Endothelial cell of umbilical vein (primary cell): ENCODE results near the gene CRTAP. TPM values are rescaled to one million over a fixed set of nuclear protein-coding genes. Genes with fewer than 3 reads are reported as not detected.

Experiments used
- BruUV-seq: library from RNA; stranded (reverse); fragments of 400-500 nt; replicated peaks from 2 replicates; lab custom pipeline; 2021; lab: Mats Ljungman, UMichigan
- CTCF ChIA-PET: fragments of 300-600, 350-600 bp; sonication (Branson Sonifier 250); formaldehyde crosslinking; loops from one replicate; lab custom pipeline; 2021; ENCODE audit warnings: antibody characterized with exemption, inconsistent platforms; lab: Charles Lee
- POLR2A ChIA-PET: fragments of 300-600, 350-600 bp; sonication (Branson Sonifier 250); formaldehyde crosslinking; loops from one replicate; lab custom pipeline; 2021; ENCODE audit warnings: antibody characterized with exemption, inconsistent platforms; lab: Charles Lee
- DNase-seq: peaks from one replicate; pipeline ENCODE4 v3.0.0-alpha.2; 2011; ENCODE audit warnings: low read depth, low spot score
- FAIRE-seq: peaks from 2 replicates; lab custom pipeline; 2011; peaks lifted over from hg19 to GRCh38; lab: Jason Lieb, UNC
- H2AFZ ChIP-seq: 2 replicates; pipeline ENCODE4 v1.6.0; 2012; ENCODE audit warnings: low read depth, low read length, control low read depth, inconsistent platforms
- H3K27ac ChIP-seq: 2 replicates; pipeline ENCODE4 v1.5.1; 2011; ENCODE audit warnings: low read depth, mild to moderate bottlenecking, control low read depth, low read length, moderate library complexity; ENCODE audit not compliant: insufficient read depth
- H3K27me3 ChIP-seq, 2 experiments: 2 replicates each; pipeline versions ENCODE4 v1.6.0 to v1.6.1; 2011; ENCODE audit warnings: low read length in 2 of 2, mixed read lengths in 1 of 2; ENCODE audit not compliant: control insufficient read depth in 2 of 2, insufficient read depth in 2 of 2
- H3K36me3 ChIP-seq, 2 experiments: 2 replicates in 1 of 2; 3 replicates in 1 of 2; pipeline ENCODE4 v1.5.1; 2011; ENCODE audit warnings: low read length in 2 of 2, mild to moderate bottlenecking in 1 of 2, moderate library complexity in 1 of 2; ENCODE audit not compliant: control insufficient read depth in 2 of 2, insufficient read depth in 2 of 2; ENCODE audit errors: extremely low read depth in 1 of 2
- H3K4me1 ChIP-seq: 3 replicates; pipeline ENCODE4 v1.5.1; 2011; ENCODE audit warnings: mild to moderate bottlenecking, low read length; ENCODE audit not compliant: control insufficient read depth, insufficient read depth; ENCODE audit errors: extremely low read depth
- H3K4me2 ChIP-seq: 2 replicates; pipeline ENCODE4 v1.6.1; 2011; ENCODE audit warnings: low read length, control low read depth, mixed read lengths; ENCODE audit not compliant: insufficient read depth
- H3K4me3 ChIP-seq, 3 experiments: fragments of 200-600 bp in 1 of 3; sonication (generic), shearing (Covaris generic) in 1 of 3; replicated peaks in 1 of 3; 2 replicates each; pipeline ENCODE4 v1.5.1; 2011 to 2016; ENCODE audit warnings: control low read depth in 3 of 3, low read length in 3 of 3, mild to moderate bottlenecking in 2 of 3, inconsistent platforms in 1 of 3, low read depth in 1 of 3, moderate library complexity in 1 of 3; ENCODE audit not compliant: insufficient read depth in 1 of 3
- H3K79me2 ChIP-seq: 2 replicates; pipeline ENCODE4 v1.6.0; 2012; ENCODE audit warnings: low read length, inconsistent platforms; ENCODE audit not compliant: control insufficient read depth, insufficient read depth
- H3K9ac ChIP-seq: replicated peaks from 2 replicates; pipeline ENCODE3; 2011; ENCODE audit warnings: low read length, control low read depth; ENCODE audit not compliant: insufficient read depth; ENCODE audit errors: extremely low read depth
- H3K9me1 ChIP-seq: replicated peaks from 3 replicates; pipeline ENCODE4 v1.6.0; 2011; ENCODE audit warnings: mild to moderate bottlenecking, low read length; ENCODE audit not compliant: control insufficient read depth, insufficient read depth; ENCODE audit errors: extremely low read depth
- H3K9me3 ChIP-seq: replicated peaks from 2 replicates; pipeline ENCODE4 v1.5.1; 2012; ENCODE audit warnings: low read length, inconsistent platforms; ENCODE audit not compliant: control insufficient read depth, insufficient read depth
- H4K20me1 ChIP-seq: replicated peaks from 2 replicates; pipeline ENCODE3; 2011; ENCODE audit warnings: mild to moderate bottlenecking, low read length; ENCODE audit not compliant: control insufficient read depth, insufficient read depth; ENCODE audit errors: extremely low read depth
- EZH2 ChIP-seq: IDR thresholded peaks from 2 replicates; pipeline ENCODE4 v1.6.1; 2012; ENCODE audit warnings: borderline replicate concordance, low read depth, mild to moderate bottlenecking, moderate library complexity, low read length, inconsistent platforms; ENCODE audit not compliant: severe bottlenecking
- FOS ChIP-seq: IDR thresholded peaks from 2 replicates; pipeline ENCODE4 v1.6.1; 2011; ENCODE audit warnings: mild to moderate bottlenecking, low read length, moderate library complexity, borderline replicate concordance; ENCODE audit not compliant: insufficient read depth
- GATA2 ChIP-seq: IDR thresholded peaks from 2 replicates; pipeline ENCODE4 v1.7.0; 2011; ENCODE audit warnings: low read depth, mild to moderate bottlenecking, moderate library complexity, mixed read lengths, low read length; ENCODE audit not compliant: insufficient read length, insufficient read depth
- JUN ChIP-seq: IDR thresholded peaks from 2 replicates; pipeline ENCODE4 v1.6.1; 2011; ENCODE audit warnings: borderline replicate concordance, low read depth; ENCODE audit not compliant: insufficient read length, insufficient read depth
- MAX ChIP-seq: IDR thresholded peaks from 2 replicates; pipeline ENCODE4 v1.6.1; 2011; ENCODE audit not compliant: insufficient read depth, insufficient read length
- MYC ChIP-seq: IDR thresholded peaks from one replicate; pipeline ENCODE4 v1.6.1; 2011; ENCODE audit warnings: mild to moderate bottlenecking, low read depth, low read length
- POLR2A ChIP-seq: IDR thresholded peaks from 2 replicates; pipeline ENCODE4 v1.6.1; 2012; ENCODE audit warnings: low read depth, mild to moderate bottlenecking, control low read depth, low read length
- POLR2AphosphoS5 ChIP-seq: IDR thresholded peaks from 2 replicates; pipeline ENCODE4 v1.6.1; 2012; ENCODE audit warnings: low read depth, mild to moderate bottlenecking, control low read depth, low read length, moderate library complexity; ENCODE audit not compliant: insufficient read depth
- dilution Hi-C: fragments of 300-500 bp; cut with MboI; formaldehyde crosslinking; loops from one replicate; pipeline ENCODE4 v1.15.0; 2019; ENCODE audit warnings: low sequenced_read_pairs; ENCODE audit not compliant: extremely low pct_ligation_motif_present
- intact Hi-C: fragments of 100-400 bp; cut with micrococcal nuclease; formaldehyde crosslinking; loops from one replicate; pipeline ENCODE4 v1.10.0; 2022
- polyA plus RNA-seq, 4 experiments: library from polyadenylated mRNA; depleted of rRNA in 3 of 4; stranded (reverse) in 3 of 4; unstranded in 1 of 4; fragments of >200 nt; gene quantifications; 2 replicates each; pipeline versions ENCODE4 v1.2.1 to v1.2.3, GENCODE V29; 2011 to 2012; ENCODE audit warnings: missing spikeins in 1 of 4
- total RNA-seq: library from RNA; stranded (reverse); gene quantifications from 2 replicates; pipeline ENCODE4 v1.2.3, GENCODE V29; 2021
- TF ChIP-seq, protein P1 (sequence below), 2 donors: IDR thresholded peaks; 1 replicate in 1 of 2; 2 replicates in 1 of 2; pipeline ENCODE4 v1.5.1; 2011; ENCODE audit warnings: low read length in 2 of 2, mild to moderate bottlenecking in 2 of 2, moderate library complexity in 2 of 2, control low read depth in 1 of 2, inconsistent platforms in 1 of 2, low read depth in 1 of 2; ENCODE audit not compliant: insufficient read depth in 1 of 2; ENCODE audit errors: extremely low read depth in 1 of 2

Gene CRTAP
- total and polyA plus RNA-seq, 2 donors (not counting 3 experiments of a cell fraction or from before 2014, with no cell fraction given), result 204 to 213 TPM

- H3K36me3 ChIP-seq, result peaks cover 0 to 1% of the 10 kb centered on the region in 2 experiments
- POLR2A ChIA-PET, result no interaction called here
- intact Hi-C loops (no loop called here), dilution Hi-C loops (no loop called here)
- no peak overlapping the region for H3K4me2 ChIP-seq
- no peaks in the 10 kb centered on the region for H3K27me3 ChIP-seq
- H3K4me3 ChIP-seq, result no peak overlapping the region
- no peak overlapping the region for H3K9ac ChIP-seq
- BruUV-seq, result no TSS peak
- DNase-seq, result no peak
- no peak for FAIRE-seq
- CTCF ChIA-PET, result no interaction called here
- no peak overlapping the region for H2AFZ ChIP-seq
- H3K9me1 ChIP-seq, result no peaks in the 10 kb centered on the region
- no peaks in the 10 kb centered on the region for H3K4me1 ChIP-seq
- H3K9me3 ChIP-seq, result no peaks in the 10 kb centered on the region
- TF ChIP-seq POLR2A (no peak), MAX (no peak), GATA2 (no peak), JUN (no peak), POLR2AphosphoS5 (no peak), MYC (no peak), FOS (no peak), EZH2 (no peak)
- TF ChIP-seq, protein P1, sequence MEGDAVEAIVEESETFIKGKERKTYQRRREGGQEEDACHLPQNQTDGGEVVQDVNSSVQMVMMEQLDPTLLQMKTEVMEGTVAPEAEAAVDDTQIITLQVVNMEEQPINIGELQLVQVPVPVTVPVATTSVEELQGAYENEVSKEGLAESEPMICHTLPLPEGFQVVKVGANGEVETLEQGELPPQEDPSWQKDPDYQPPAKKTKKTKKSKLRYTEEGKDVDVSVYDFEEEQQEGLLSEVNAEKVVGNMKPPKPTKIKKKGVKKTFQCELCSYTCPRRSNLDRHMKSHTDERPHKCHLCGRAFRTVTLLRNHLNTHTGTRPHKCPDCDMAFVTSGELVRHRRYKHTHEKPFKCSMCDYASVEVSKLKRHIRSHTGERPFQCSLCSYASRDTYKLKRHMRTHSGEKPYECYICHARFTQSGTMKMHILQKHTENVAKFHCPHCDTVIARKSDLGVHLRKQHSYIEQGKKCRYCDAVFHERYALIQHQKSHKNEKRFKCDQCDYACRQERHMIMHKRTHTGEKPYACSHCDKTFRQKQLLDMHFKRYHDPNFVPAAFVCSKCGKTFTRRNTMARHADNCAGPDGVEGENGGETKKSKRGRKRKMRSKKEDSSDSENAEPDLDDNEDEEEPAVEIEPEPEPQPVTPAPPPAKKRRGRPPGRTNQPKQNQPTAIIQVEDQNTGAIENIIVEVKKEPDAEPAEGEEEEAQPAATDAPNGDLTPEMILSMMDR (IDR thresholded peaks at IDR 0.05; ENCODE audit: extremely low read depth in 1 of 2, insufficient read depth in 1 of 2, low read depth in 1 of 2, low read length in 2 of 2), result no peak
- no peaks in the 10 kb centered on the region for H4K20me1 ChIP-seq
- H3K27ac ChIP-seq, result no peak overlapping the region
- no peaks in the 10 kb centered on the region for H3K79me2 ChIP-seq
Measured at GRCh38 chr3:33174095-33174494, 60.3 kb downstream of the CRTAP start.
